NCI-H69 (cell line): Measurements from ENCODE around the gene PIGN.
A peak's percentile ranks its signal among the peaks of the same experiment; 100 is the strongest.
"Not testable (repeated sequence)": the region's sequence is repeated elsewhere in the genome, so short reads cannot be mapped to it uniquely, and the experiment has no call there.

ENCODE experiments used
- DNase-seq: peaks from one replicate; lab custom pipeline; 2025; lab: John Stamatoyannopoulos, UW

The PIGN gene

GRCh38 chr18:62182220-62182619, 4.6 kb downstream of the PIGN start:
- DNase-seq, result no peak

GRCh38 chr18:62179213-62179612, 7.6 kb downstream of the PIGN start:
- DNase-seq, result peak; percentile 94

- DNase-seq, result peak; percentile 38
Observed at GRCh38 chr18:62177271-62177670, 9.6 kb downstream of the PIGN start.

GRCh38 chr18:62175521-62175920, 11.3 kb downstream of the PIGN start:
- no peak for DNase-seq

GRCh38 chr18:62172298-62172697, 14.6 kb downstream of the PIGN start:
- no peak for DNase-seq

GRCh38 chr18:62170857-62171256, 16.0 kb downstream of the PIGN start:
- DNase-seq, result no peak

GRCh38 chr18:62166524-62166923, 20.3 kb downstream of the PIGN start:
- DNase-seq, result not testable (repeated sequence)

GRCh38 chr18:62165583-62165982, 21.3 kb downstream of the PIGN start:
- no peak for DNase-seq

GRCh38 chr18:62164855-62165487, 21.9 kb downstream of the PIGN start:
- no peak for DNase-seq

GRCh38 chr18:62164310-62164709, 22.5 kb downstream of the PIGN start:
- DNase-seq, result no peak

- no peak for DNase-seq
Observed at GRCh38 chr18:62157843-62158242, 29.0 kb downstream of the PIGN start.

- DNase-seq, result peak; percentile 48
Observed at GRCh38 chr18:62152844-62153243, 34.0 kb downstream of the PIGN start.

- no peak for DNase-seq
Observed at GRCh38 chr18:62151068-62151771, 35.6 kb downstream of the PIGN start.

- no peak for DNase-seq
Observed at GRCh38 chr18:62144338-62144737, 42.5 kb downstream of the PIGN start.

- no peak for DNase-seq
Observed at GRCh38 chr18:62140259-62140658, 46.6 kb downstream of the PIGN start.

GRCh38 chr18:62138461-62139235, 48.2 kb downstream of the PIGN start:
- DNase-seq, result no peak

- peak; percentile 81 for DNase-seq
Observed at GRCh38 chr18:62131301-62131909, 55.5 kb downstream of the PIGN start.

- peak; percentile 43 for DNase-seq
Observed at GRCh38 chr18:62128157-62128556, 58.7 kb downstream of the PIGN start.

GRCh38 chr18:62126737-62127136, 60.1 kb downstream of the PIGN start:
- no peak for DNase-seq

- no peak for DNase-seq
Observed at GRCh38 chr18:62125702-62126101, 61.2 kb downstream of the PIGN start.

GRCh38 chr18:62122330-62122729, 64.5 kb downstream of the PIGN start:
- DNase-seq, result no peak

- no peak for DNase-seq
Observed at GRCh38 chr18:62119884-62120283, 67.0 kb downstream of the PIGN start.

GRCh38 chr18:62118328-62118727, 68.5 kb downstream of the PIGN start:
- no peak for DNase-seq
